Measurements from ENCODE around the gene RBL2.

GRCh38 chr16:53518550-53519416, 84.5 kb downstream of the RBL2 start:
- TF ChIP-seq CTCF (IDR thresholded peaks at IDR 0.05) (no peak), POLR2A (IDR thresholded peaks at IDR 0.05) (no peak)
